GM21723 (cell line): ENCODE data around the gene HTR4.
"Not testable (repeated sequence)": the region's sequence is repeated elsewhere in the genome, so short reads cannot be mapped to it uniquely, and the experiment has no call there.

Source experiments
- ATAC-seq: cut with Tn5 transposase; IDR thresholded peaks from one replicate; pipeline ENCODE4 v1.9.1; 2021; ENCODE audit warnings: mild to moderate bottlenecking, moderate library complexity; ENCODE audit not compliant: unreplicated experiment

The HTR4 gene, protein sequence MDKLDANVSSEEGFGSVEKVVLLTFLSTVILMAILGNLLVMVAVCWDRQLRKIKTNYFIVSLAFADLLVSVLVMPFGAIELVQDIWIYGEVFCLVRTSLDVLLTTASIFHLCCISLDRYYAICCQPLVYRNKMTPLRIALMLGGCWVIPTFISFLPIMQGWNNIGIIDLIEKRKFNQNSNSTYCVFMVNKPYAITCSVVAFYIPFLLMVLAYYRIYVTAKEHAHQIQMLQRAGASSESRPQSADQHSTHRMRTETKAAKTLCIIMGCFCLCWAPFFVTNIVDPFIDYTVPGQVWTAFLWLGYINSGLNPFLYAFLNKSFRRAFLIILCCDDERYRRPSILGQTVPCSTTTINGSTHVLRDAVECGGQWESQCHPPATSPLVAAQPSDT

GRCh38 chr5:148653836-148654781 is at the start of gene HTR4:
TSS of gene HTR4 (minus strand) at chr5:148654527. CDS start at chr5:148637014, 17,513 bp downstream.
- no peak for ATAC-seq

- no peak for ATAC-seq
Measured at GRCh38 chr5:148702019-148702596, 47.8 kb upstream of the HTR4 start.

DNA sequence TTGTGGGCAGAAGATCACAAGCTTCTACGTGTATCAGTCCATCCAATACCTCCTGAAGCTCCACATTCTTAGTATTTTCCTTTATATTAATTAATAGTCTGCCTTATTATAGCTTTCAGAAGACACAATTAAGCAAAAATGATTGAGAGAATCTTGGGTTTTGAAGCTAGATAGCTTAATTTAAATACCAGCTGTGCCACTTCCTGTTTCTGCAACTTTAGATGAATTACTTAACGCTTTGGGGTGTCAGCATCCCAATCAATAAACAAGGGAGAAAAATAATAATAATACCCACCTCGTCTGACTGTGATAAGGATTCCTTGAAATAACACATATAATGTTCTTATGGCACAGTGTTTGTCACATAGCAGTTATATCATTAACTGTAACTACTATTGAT is 44.7 kb upstream of the HTR4 start:
- ATAC-seq, result no peak

GRCh38 chr5:148697809-148698196 is 43.5 kb upstream of the HTR4 start:
- ATAC-seq, result no peak

DNA sequence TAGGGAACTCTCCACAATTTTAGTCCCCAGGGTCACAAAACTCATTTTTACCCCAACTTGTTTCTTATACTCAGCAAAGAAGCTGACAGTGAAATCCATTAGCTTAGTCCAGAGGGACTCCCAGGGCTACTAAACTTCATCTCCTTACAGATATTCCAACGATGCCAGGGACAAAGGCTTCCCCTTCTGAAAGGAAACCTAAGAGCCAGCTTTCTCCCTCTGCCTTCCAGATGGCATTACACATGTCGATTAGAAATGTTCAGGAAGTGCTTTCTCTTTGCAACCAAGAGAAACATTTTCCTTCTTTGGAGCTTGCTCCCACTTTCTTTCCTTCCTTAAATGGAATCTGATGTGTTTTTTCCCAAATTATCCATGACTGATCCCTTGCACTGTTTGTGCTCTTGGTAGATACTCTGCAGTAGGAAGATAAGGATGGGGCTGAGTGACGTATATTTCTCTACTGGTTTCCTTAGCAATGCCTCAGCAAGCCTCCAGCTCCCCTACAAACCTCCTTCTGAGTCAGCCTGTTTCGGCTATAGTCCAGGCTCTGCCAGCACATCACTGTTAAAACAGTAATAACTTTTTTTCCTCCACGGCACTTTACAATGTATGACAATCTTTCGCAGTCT is 43.0 kb upstream of the HTR4 start:
- no peak for ATAC-seq

DNA sequence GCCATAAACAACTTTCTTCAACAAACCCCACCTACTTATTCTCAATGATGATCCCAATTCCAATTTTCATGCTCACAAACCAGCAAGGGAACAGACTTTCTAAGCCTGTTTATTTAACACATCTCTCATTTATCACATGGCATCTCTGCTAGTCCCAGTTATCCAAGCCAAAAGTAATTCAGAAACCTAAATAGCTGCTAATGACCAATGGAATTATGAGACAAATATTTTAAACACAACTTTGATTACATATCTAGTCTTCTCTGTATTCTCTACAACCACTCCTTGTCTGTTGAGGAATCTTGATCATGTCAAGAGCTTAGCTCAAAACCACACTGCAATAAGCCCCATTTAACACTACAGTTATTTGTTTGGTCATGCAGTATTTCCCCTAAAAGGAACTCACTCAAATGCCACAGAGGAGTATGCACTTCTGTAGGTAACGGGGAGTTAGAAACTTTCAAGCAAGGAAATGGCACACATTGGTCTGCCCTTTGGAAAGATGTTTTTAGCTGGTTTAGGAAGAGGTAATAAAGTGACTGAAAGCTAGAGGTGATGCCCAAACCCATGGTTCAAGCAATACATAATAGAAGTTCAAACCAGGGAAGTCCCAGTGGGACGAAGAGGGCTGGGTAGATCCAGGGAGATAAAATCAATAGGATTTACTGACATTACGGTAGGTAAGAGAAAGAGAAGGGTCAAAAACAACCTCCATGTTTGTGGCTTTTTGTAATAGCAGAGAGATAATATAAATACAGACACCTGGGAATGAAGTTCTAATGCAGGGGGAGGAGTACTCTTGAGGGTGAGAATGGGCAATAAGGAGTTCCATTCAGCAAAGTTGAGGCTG is 42.1 kb upstream of the HTR4 start:
- no peak for ATAC-seq

GRCh38 chr5:148690945-148691344 is 36.6 kb upstream of the HTR4 start:
- no peak for ATAC-seq

- no peak for ATAC-seq
Measured at GRCh38 chr5:148688787-148689186, 34.5 kb upstream of the HTR4 start.

DNA sequence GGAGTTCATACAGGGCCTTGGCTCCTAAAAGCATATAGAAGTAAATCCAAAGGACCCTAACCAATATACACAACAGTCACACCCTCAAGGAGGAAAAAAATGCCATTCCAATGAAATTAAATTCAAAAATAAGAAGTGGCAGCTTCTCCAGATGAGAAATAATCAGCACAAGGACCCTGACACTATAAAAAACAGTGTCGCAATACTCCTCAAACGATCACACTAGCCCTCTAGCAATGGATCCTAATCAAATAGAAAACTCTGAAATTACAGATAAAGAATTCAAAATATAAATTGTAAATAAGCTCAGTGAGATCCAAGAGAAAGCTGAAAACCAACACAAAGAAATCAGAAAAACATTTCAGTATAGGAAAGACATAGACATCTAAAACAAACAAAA is 33.5 kb upstream of the HTR4 start:
- no peak for ATAC-seq

DNA sequence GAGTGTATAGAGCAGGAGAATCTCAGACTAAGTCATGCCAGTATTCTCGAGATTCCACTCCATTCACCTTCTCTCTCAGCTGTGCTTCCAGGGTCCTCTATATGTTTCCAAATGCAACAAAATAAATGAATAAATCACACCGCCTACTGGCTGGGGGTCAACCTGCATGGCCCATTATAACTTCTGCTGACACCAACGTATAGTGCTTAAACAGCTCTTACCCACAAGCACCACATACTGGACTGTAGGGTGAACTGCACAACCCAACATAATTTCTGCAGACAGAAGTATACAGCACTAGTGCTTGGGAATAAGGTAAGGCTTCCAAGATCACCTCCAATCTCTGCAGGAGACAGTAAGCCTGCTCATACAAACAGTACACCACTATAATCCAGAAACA is 33.1 kb upstream of the HTR4 start:
- peak; percentile 95 for ATAC-seq

DNA sequence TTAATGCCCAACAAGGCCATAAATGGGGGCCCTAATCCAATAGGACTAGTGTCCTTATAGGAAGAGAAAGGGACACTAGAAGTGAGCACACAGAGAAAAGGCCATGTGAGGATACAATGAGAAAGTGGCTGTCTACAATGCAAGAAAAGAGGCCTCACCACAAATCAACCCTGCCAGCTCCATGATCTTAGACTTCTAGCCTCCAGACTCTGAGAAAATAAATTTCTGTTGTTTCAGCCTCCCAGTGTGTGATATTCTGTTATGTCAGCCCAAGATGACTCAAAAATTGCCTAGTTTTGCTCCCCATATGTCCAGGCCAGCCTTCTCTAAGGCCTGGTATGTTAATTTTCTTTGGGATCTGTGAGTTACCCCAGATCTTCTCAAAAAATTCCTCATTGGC is 32.3 kb upstream of the HTR4 start:
- no peak for ATAC-seq

DNA sequence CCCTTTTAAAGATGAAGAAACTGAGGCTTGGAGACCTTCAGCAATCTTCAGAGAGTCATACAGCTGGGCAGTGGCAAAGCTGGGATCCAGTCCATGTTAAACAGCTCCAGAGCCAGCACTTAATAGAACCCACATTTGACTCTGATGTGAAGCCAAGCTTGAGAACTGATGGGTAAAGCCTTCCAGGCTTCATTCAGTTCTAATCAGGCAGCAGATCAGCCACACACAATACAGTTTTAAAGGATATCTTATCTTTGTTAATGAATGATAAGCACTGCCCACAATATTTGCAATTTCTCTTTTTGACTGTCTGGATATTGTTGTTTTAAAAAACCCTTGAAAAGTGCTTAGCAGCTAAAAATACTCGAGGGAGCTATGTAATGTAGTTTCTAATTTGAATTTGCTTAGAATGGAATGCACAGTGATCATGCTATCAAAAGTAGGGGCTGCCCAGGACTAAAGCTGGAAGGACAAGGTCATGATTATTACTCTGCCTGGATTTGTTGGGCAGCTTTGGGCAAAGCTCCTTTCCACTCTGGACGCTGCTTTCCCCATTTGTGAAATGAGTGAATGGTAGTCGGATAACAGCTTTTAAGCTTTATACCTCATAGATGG is 31.3 kb upstream of the HTR4 start:
- no peak for ATAC-seq

GRCh38 chr5:148684528-148684927 is 30.2 kb upstream of the HTR4 start:
- no peak for ATAC-seq

- no peak for ATAC-seq
Measured at GRCh38 chr5:148683651-148684050, 29.3 kb upstream of the HTR4 start.

DNA sequence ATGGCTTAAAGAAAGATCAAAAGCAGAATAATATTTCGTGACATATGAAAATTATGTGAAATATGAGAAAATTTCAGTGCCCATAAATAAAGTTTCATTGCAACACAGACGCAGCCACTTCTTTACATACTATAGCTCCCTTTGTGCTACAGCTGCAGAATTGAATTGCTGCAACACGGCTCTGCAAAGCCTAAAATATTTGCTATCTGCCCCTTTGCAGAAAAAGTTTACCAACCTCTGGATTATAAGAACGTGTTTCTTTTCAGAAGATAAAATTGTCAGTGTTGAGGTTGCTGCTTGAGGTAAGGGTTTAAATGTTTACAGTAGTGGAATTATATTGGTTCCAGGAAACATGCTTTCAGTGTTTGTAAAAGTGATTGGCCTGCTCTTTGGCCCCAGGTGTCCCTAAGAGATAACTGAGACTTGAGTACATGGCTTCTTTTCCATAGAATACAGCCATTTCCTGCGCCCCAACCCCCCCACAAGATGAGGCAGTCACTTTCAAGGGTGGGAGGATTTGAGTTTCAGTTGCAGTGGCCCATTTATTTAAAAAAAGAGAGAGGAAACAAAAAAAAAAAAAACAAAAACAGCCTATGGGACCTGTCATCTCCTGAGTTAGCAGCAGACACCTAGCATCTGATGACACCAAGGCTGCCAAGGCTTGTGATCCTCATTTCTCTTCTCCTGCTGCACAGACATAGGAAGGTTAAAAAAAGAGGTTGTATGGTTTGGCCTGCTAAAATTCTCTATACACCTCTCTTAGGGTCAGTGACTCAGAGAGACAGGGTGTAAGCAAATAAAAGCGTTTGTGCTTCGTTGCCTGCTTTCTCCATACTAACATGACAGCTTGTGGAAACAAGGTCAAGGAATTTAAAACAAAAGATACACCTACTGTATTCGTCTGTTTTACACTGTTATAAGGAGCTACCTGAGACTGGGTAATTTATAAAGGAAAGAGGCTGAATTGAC is 28.0 kb upstream of the HTR4 start:
- no peak for ATAC-seq

GRCh38 chr5:148681157-148682057 is 27.1 kb upstream of the HTR4 start:
- ATAC-seq, result no peak

DNA sequence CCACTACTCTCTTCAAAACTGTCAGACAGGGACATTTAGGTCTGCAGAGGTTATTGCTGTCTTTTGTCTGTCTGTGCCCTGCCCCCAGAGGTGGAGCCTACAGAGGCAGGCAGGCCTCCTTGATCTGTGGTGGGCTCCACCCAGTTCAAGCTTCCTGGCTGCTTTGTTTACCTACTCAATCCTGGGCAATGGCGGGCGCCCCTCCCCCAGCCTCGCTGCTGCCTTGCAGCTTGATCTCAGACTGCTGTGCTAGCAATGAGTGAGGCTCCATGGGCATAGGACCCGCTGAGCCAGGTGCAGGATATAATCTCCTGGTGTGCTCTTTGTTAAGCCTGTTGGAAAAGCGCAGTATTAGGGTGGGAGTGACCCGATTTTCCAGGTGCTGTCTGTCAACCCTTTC is 19.4 kb upstream of the HTR4 start:
- ATAC-seq, result not testable (repeated sequence)

- no peak for ATAC-seq
Measured at GRCh38 chr5:148666353-148666752, 12.0 kb upstream of the HTR4 start.
